LNCAP (cell line): ENCODE measurements around the gene COMMD10.

Experiments used
- CTCF ChIP-seq: fragments of 450-650 bp; IDR thresholded peaks from 2 replicates; pipeline ENCODE4 v1.5.1; 2017; ENCODE audit warnings: mild to moderate bottlenecking

The COMMD10 gene

GRCh38 chr5:116225281-116225922, 140.6 kb downstream of the COMMD10 start:
- no peak for TF ChIP-seq CTCF

- TF ChIP-seq CTCF = no peak
Measured at GRCh38 chr5:116229131-116229689, 144.4 kb downstream of the COMMD10 start.

- no peak for TF ChIP-seq CTCF
Measured at GRCh38 chr5:116231288-116231687, 146.5 kb downstream of the COMMD10 start.

GRCh38 chr5:116234681-116235080, 149.9 kb downstream of the COMMD10 start:
- no peak for TF ChIP-seq CTCF

GRCh38 chr5:116237917-116238500, 153.2 kb downstream of the COMMD10 start:
- TF ChIP-seq CTCF = peak; percentile 20; the same call in 1 of the 2 replicates

GRCh38 chr5:116242343-116242742, 157.5 kb downstream of the COMMD10 start:
- no peak for TF ChIP-seq CTCF

- no peak for TF ChIP-seq CTCF
Measured at GRCh38 chr5:116248432-116248831, 163.6 kb downstream of the COMMD10 start.
